ENCODE results near the gene ZBTB7C. TPM values are rescaled to one million over a fixed set of nuclear protein-coding genes. Genes with fewer than 3 reads are reported as not detected.

Gene ZBTB7C
- total and polyA plus RNA-seq, 2 of the 4 experiments (the other 2 are of a cell fraction) = not detected

- in situ Hi-C loops (cut with MboI; ENCODE audit: low sequenced_read_pairs) = no loop called here
- ATAC-seq (ENCODE audit: low read depth) = no peak
- WGBS, 2 experiments (ENCODE audit: extremely low coverage in 2 of 2, insufficient read length in 1 of 2) = 0% methylated on average over 1 of the region's 7 CpGs; no CpG with 5 or more reads in 1 of the 2 experiments
- Histone ChIP-seq H2BK15ac (ENCODE audit: low read depth, low read length) (no peak overlapping the region), H4K8ac (ENCODE audit: low read depth in 2 of 2, low read length in 2 of 2) (no peak overlapping the region), H3K79me1 (ENCODE audit: low read depth in 1 of 2, low read length in 2 of 2) (no peaks in the 10 kb centered on the region), H2AFZ (replicated peaks; ENCODE audit: low read length, poor library complexity) (no peak overlapping the region), H3K56ac (ENCODE audit: extremely low read depth, insufficient read depth, low read length) (no peak overlapping the region), H2AK9ac (replicated peaks; ENCODE audit: low read depth, low read length, poor library complexity) (no peak overlapping the region), H4K5ac (ENCODE audit: low read depth, low read length) (no peak overlapping the region), H3K4me1 (ENCODE audit: control insufficient read depth, insufficient read depth, low read length) (no peaks in the 10 kb centered on the region), H3K23ac (ENCODE audit: low read depth, low read length) (no peak overlapping the region), H3K36me3 (ENCODE audit: control insufficient read depth, insufficient read depth, low read length) (no peaks in the 10 kb centered on the region), H3K18ac (ENCODE audit: low read depth, low read length) (no peak overlapping the region), H2BK120ac (ENCODE audit: low read depth, low read length) (no peak overlapping the region), H2AK5ac (ENCODE audit: low read depth, low read length) (no peak overlapping the region), H3K9ac (ENCODE audit: low read depth, low read length) (no peak overlapping the region), H3K27me3 (ENCODE audit: control insufficient read depth, insufficient read depth, low read length) (no peaks in the 10 kb centered on the region; the same call in 1 of the 2 replicates), H4K20me1 (ENCODE audit: insufficient read depth, low read length) (no peaks in the 10 kb centered on the region), H2BK20ac (ENCODE audit: low read depth, low read length) (no peak overlapping the region), H3K4me3 (ENCODE audit: insufficient read depth, low read depth, low read length) (no peak overlapping the region), H4K91ac (ENCODE audit: insufficient read depth, low read depth, low read length) (no peak overlapping the region), H3K9me3 (ENCODE audit: control insufficient read depth, insufficient read depth, low read length) (no peaks in the 10 kb centered on the region), H3K4ac (ENCODE audit: low read depth, low read length) (no peak overlapping the region), H3K4me2 (ENCODE audit: low read depth, low read length) (no peak overlapping the region), H3K27ac (ENCODE audit: insufficient read depth, low read length) (no peak overlapping the region), H3K14ac (replicated peaks; ENCODE audit: low read depth, low read length) (no peak overlapping the region), H3K9me1 (ENCODE audit: insufficient read depth, low read length) (no peaks in the 10 kb centered on the region), H2BK5ac (ENCODE audit: low read depth, low read length, poor library complexity, severe bottlenecking) (no peak overlapping the region)
- DNase-seq = no peak
- dilution Hi-C loops (cut with HindIII; ENCODE audit: low sequenced_read_pairs, unreplicated experiment) = no loop called here
- BruUV-seq (replicated peaks) = no TSS peak
- CTCF ChIA-PET = no interaction called here
- intact Hi-C loops (cut with micrococcal nuclease) = no loop called here
- POLR2A ChIA-PET (ENCODE audit: unreplicated experiment) = no interaction called here
- TF ChIP-seq RAD21 (IDR thresholded peaks at IDR 0.05; ENCODE audit: low read length) = no peak
- TF ChIP-seq RCOR1 (IDR thresholded peaks at IDR 0.05; ENCODE audit: insufficient replicate concordance, low read length) = no peak
- TF ChIP-seq USF2 (IDR thresholded peaks at IDR 0.05; ENCODE audit: low read depth, low read length) = no peak
- TF ChIP-seq CTCF (conservative IDR thresholded peaks at IDR 0.05; ENCODE audit: low read depth, low read length) = no peak
- no peak for TF ChIP-seq CHD1 (IDR thresholded peaks at IDR 0.05; ENCODE audit: low read depth, low read length)
- no peak for TF ChIP-seq RFX5 (IDR thresholded peaks at IDR 0.05; ENCODE audit: low read depth, low read length)
- no peak for TF ChIP-seq SMC3 (IDR thresholded peaks at IDR 0.05; ENCODE audit: low read depth, low read length)
- TF ChIP-seq NFE2L2 (IDR thresholded peaks at IDR 0.05; ENCODE audit: low read depth, low read length) = no peak
- TF ChIP-seq BHLHE40 (IDR thresholded peaks at IDR 0.05; ENCODE audit: low read depth, low read length) = no peak
- no peak for TF ChIP-seq FOS (IDR thresholded peaks at IDR 0.05; ENCODE audit: low read depth, low read length)
- no peak for TF ChIP-seq ELK1 (IDR thresholded peaks at IDR 0.05; ENCODE audit: borderline replicate concordance, low read depth, low read length)
- TF ChIP-seq CEBPB (IDR thresholded peaks at IDR 0.05; ENCODE audit: low read depth, low read length) = no peak
- no peak for TF ChIP-seq MXI1 (IDR thresholded peaks at IDR 0.05; ENCODE audit: borderline replicate concordance, low read depth, low read length)
- no peak for TF ChIP-seq POLR2A (IDR thresholded peaks at IDR 0.05; ENCODE audit: low read depth, low read length)
These were observed 145.9 kb downstream of the ZBTB7C start for GRCh38 chr18:48263192-48263853.
